ENCODE data around the gene TBCD. TPM values are rescaled to one million over a fixed set of nuclear protein-coding genes. Genes with fewer than 3 reads are reported as not detected.

TBCD gene
- total and polyA plus RNA-seq, 12 donors, result 41.3 to 107 (median 52.4) TPM

DNA sequence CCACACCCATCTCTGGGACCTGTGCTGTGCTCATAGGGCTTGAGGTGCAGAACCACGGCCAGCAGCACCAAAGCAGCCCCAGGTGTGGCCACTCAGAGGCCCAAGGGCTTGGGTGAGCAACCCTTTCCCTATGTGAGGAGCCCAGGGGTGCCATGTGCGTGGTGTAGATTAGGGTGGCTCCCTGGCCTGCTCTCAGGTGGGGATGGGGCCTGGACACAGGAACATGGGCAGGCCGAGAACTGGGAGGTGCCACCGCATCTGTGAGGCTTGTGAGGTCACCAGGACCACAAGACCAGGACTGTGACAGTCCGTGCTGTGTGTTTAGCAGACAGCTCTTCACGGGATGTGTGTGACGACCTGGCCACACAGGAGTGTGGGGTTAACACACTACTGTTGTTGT, 191.5 kb downstream of the TBCD start:
- peaks cover under 1 to 78% (median 56%) of the 10 kb centered on the region in 9 donors for H3K36me3 ChIP-seq
- intact Hi-C loops (cut with DNase I), result no loop called here
- no peaks in the 10 kb centered on the region for H3K27me3 ChIP-seq
- WGBS, 2 donors, result 99% methylated on average over 7 of the region's 7 CpGs
- TF ChIP-seq, protein P1, sequence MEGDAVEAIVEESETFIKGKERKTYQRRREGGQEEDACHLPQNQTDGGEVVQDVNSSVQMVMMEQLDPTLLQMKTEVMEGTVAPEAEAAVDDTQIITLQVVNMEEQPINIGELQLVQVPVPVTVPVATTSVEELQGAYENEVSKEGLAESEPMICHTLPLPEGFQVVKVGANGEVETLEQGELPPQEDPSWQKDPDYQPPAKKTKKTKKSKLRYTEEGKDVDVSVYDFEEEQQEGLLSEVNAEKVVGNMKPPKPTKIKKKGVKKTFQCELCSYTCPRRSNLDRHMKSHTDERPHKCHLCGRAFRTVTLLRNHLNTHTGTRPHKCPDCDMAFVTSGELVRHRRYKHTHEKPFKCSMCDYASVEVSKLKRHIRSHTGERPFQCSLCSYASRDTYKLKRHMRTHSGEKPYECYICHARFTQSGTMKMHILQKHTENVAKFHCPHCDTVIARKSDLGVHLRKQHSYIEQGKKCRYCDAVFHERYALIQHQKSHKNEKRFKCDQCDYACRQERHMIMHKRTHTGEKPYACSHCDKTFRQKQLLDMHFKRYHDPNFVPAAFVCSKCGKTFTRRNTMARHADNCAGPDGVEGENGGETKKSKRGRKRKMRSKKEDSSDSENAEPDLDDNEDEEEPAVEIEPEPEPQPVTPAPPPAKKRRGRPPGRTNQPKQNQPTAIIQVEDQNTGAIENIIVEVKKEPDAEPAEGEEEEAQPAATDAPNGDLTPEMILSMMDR (IDR thresholded peaks at IDR 0.05), result no peak
- H3K4me3 ChIP-seq, result no peak overlapping the region
- no peaks in the 10 kb centered on the region for H3K4me1 ChIP-seq
- no peak for DNase-seq
- no peak overlapping the region for H3K27ac ChIP-seq
- ATAC-seq, result no peak
- peaks cover 0 to 49% (median 26%) of the 10 kb centered on the region in 11 donors for H3K9me3 ChIP-seq

DNA sequence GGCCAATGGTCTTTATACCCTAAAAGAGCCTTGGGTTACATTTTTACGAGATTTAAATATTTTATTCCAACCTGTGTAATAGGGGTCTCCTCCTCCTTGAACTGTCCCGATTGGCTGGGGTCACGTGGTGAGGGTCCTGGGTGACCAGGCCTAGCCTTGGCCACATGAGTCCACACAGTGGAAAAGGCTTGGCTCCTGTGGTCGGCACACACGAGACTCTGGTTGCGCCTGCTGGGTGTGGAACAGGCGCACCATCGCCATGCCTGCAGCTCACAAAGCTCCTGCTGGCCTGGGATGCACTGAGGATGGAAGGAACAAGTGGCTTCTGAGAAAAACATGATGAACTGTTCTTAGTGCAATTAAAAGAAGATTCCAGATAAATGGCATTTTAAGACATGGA, 191.9 kb downstream of the TBCD start:
- no peak for ATAC-seq
- Histone ChIP-seq H3K36me3 (peaks cover 0 to 74% (median 54%) of the 10 kb centered on the region in 9 donors), H3K27me3 (no peaks in the 10 kb centered on the region), H3K4me1 (no peaks in the 10 kb centered on the region), H3K27ac (no peak overlapping the region), H3K4me3 (no peak overlapping the region), H3K9me3 (peaks cover 0 to 51% (median 26%) of the 10 kb centered on the region in 11 donors)
- intact Hi-C loops (cut with DNase I), result no loop called here
- TF ChIP-seq, protein P1 (IDR thresholded peaks at IDR 0.05), result no peak
- DNase-seq, result no peak
- 92 to 98% methylated on average over 8 of the region's 8 CpGs for WGBS, 2 donors

DNA sequence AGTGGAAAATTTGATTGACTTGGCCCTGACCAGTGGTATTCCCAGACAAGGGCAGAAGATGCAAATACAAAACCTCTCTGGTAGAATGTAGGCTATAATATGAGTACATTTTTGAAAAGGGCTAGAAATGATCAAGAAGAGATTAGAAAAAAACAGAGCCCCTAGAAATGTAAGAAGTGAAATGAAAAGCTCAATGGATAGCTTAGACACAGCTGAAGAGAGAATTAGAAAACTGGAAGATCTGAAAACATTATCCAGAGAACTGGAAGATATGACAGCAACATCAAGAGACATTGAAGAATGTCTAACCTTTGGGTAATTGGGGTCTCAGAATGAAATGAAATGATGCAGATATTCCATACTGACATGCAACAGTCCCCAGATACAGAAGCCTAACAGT, 193.1 kb downstream of the TBCD start:
- intact Hi-C loops (cut with DNase I), result no loop called here
- peaks cover 0 to 58% (median 26%) of the 10 kb centered on the region in 11 donors for H3K9me3 ChIP-seq
- no peaks in the 10 kb centered on the region for H3K27me3 ChIP-seq
- ATAC-seq, result no peak
- H3K4me1 ChIP-seq, result no peaks in the 10 kb centered on the region
- DNase-seq, result no peak
- peaks cover 0 to 70% (median 44%) of the 10 kb centered on the region in 9 donors for H3K36me3 ChIP-seq
- no peak overlapping the region for H3K27ac ChIP-seq
- TF ChIP-seq, protein P1 (IDR thresholded peaks at IDR 0.05), result no peak
- no peak overlapping the region for H3K4me3 ChIP-seq

DNA sequence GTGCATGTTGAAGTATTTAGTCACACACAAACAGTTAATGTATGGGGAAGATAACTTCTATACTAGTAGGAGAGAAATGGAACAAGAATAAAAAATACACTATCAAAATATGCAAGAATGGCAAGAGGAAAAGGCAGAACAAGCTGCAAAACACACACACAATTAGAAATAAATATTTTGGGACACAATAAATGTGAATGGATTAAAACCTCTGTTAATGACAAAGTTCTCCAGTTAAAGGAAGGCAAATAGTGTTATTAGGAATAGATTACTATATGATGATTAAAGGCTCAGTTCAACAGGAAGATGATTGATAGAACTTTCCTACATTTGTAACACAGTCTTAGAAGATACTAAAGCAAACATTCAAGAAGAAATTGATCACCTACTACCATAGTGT, 194.2 kb downstream of the TBCD start:
- intact Hi-C loops (cut with DNase I), result no loop called here
- no peaks in the 10 kb centered on the region for H3K27me3 ChIP-seq
- peaks cover 0 to 60% (median 38%) of the 10 kb centered on the region in 9 donors for H3K36me3 ChIP-seq
- H3K9me3 ChIP-seq, result peaks cover 0 to 65% (median 26%) of the 10 kb centered on the region in 11 donors
- no peak overlapping the region for H3K27ac ChIP-seq
- H3K4me3 ChIP-seq, result no peak overlapping the region
- no peak for DNase-seq
- ATAC-seq, result no peak
- TF ChIP-seq, protein P1 (IDR thresholded peaks at IDR 0.05), result no peak
- no peaks in the 10 kb centered on the region for H3K4me1 ChIP-seq
